Heart left ventricle (tissue), 16 donors: ENCODE data around the gene PPP1R8. TPM values are rescaled to one million over a fixed set of nuclear protein-coding genes. Genes with fewer than 3 reads are reported as not detected.
"Not testable (repeated sequence)": the region's sequence is repeated elsewhere in the genome, so short reads cannot be mapped to it uniquely, and the experiment has no call there.

Experiments
- ATAC-seq, 4 donors: fragments of 200-7000 bp; cut with Tn5 transposase; one replicate each; pipeline ENCODE4 v1.9.1; 2020 to 2022; ENCODE audit warnings: moderate library complexity in 4 of 4, mild to moderate bottlenecking in 3 of 4, moderate number of reproducible peaks in 1 of 4
- DNase-seq, 5 donors: peaks; one replicate each; pipeline ENCODE4 v3.0.0-alpha.2; 2020
- H3K27ac ChIP-seq, 12 donors: fragments of 200-600 bp; sonication (generic) in 4 of 12; one replicate each; pipeline versions ENCODE4 v1.5.0 to v1.8.0; 2016 to 2022; ENCODE audit warnings: mild to moderate bottlenecking in 2 of 12
- H3K27me3 ChIP-seq, 9 donors: fragments of 200-600 bp; sonication (generic) in 2 of 9; one replicate each; pipeline versions ENCODE4 v1.5.1 to v1.8.0; 2016 to 2022; ENCODE audit warnings: mild to moderate bottlenecking in 3 of 9
- H3K36me3 ChIP-seq, 9 donors: fragments of 200-600 bp; sonication (generic) in 2 of 9; one replicate each; pipeline versions ENCODE4 v1.5.0 to v1.8.0; 2018 to 2022; ENCODE audit warnings: mild to moderate bottlenecking in 2 of 9
- H3K4me1 ChIP-seq, 12 donors: fragments of 200-600 bp; sonication (generic) in 4 of 12; one replicate each; pipeline versions ENCODE4 v1.5.0 to v1.8.0; 2016 to 2022; ENCODE audit warnings: mild to moderate bottlenecking in 3 of 12
- H3K4me3 ChIP-seq, 12 donors: fragments of 200-600 bp; sonication (generic) in 4 of 12; one replicate each; pipeline versions ENCODE4 v1.5.0 to v1.8.0; 2017 to 2022; ENCODE audit warnings: mild to moderate bottlenecking in 9 of 12, moderate library complexity in 4 of 12
- H3K9me3 ChIP-seq, 12 donors: fragments of 200-600 bp; sonication (generic) in 4 of 12; one replicate each; pipeline versions ENCODE4 v1.5.0 to v1.8.0; 2016 to 2022; ENCODE audit warnings: mild to moderate bottlenecking in 1 of 12
- POLR2A ChIP-seq, 2 donors: fragments of 450-650 bp; IDR thresholded peaks; one replicate each; pipeline ENCODE4 v1.6.1; 2017; ENCODE audit warnings: antibody characterized with exemption in 2 of 2, mild to moderate bottlenecking in 2 of 2, moderate library complexity in 2 of 2
- WGBS, 4 donors: extraction: QIAGEN DNeasy Blood & Tissue Kit in 2 of 4; methylation state at CpG; one replicate each; pipeline versions ENCODE4 v1.1.5 to v1.1.7; 2013 to 2018; 5-methylcytosine and 5-hydroxymethylcytosine counted together
- intact Hi-C, 10 donors: fragments of 100-400 bp; cut with DNase I; formaldehyde crosslinking; loops; one replicate each; pipeline versions ENCODE4 v1.11.1 to v1.14.2; 2022
- polyA plus RNA-seq, 2 donors: library from polyadenylated mRNA; stranded (reverse); fragments of 200-250 nt; gene quantifications; one replicate each; pipeline ENCODE4 v1.2.3, GENCODE V29; 2013
- total RNA-seq, 9 donors: library from RNA; depleted of rRNA in 2 of 9; stranded (reverse); fragments of >200 nt in 2 of 9; fragmentation: NEBNext Ultra II Directional in 3 of 9; extraction: Animal tissue kit (Norgen Biotek cat#: 25700) in 3 of 9; gene quantifications; one replicate each; pipeline versions ENCODE4 v1.1.0 to v1.2.4, GENCODE V29; 2016 to 2023
- TF ChIP-seq, protein P1 (sequence below), 12 donors: fragments of 200-600 bp; sonication (generic) in 4 of 12; IDR thresholded peaks; one replicate each; pipeline versions ENCODE4 v1.5.0 to v1.8.0; 2018 to 2022; ENCODE audit warnings: antibody characterized with exemption in 12 of 12, mild to moderate bottlenecking in 5 of 12
- donor health status: ischemic (EF 13 %, LVEDD 7.1; RV severe dilation, severe dysfunction).
- donor health status: healthy with polysubstance abuse.
- donor health status: DM: no; HTN: yes; CAD: no.
- donor health status: DM: no; HTN: no; CAD: no.
- donor health status: ischemic (EF 25% LVEDD 6.9; RV normal size, moderate dysfunction).
- donor health status: ischemic (EF 25% LVEDD 5.7; RV mildly dilated, moderate dysfunction).
- donor health status: healthy.
- donor health status: DM: yes; HTN: yes; CAD: no.
- donor health status: ischemic (EF 35%, LVEDD 5.7; RV mildly dilated, moderate dysfunction).
- donor health status: nonischemic (EF 11% LVEDD 7.7; RV severe dilation, severe dysfunction).
- donor health status: DM: yes; HTN: yes; CAD: no.
- donor health status: PGD.
- donor health status: ischemic (EF 29% LVEDD 5.4; RV normal size, mild dysfunction).
- donor health status: nonischemic (EF 23%, LVEDD 6.1; RV moderate dilation, normal function).

The PPP1R8 gene
- total and polyA plus RNA-seq, 11 donors = 13.3 to 32.9 (median 25.1) TPM

DNA sequence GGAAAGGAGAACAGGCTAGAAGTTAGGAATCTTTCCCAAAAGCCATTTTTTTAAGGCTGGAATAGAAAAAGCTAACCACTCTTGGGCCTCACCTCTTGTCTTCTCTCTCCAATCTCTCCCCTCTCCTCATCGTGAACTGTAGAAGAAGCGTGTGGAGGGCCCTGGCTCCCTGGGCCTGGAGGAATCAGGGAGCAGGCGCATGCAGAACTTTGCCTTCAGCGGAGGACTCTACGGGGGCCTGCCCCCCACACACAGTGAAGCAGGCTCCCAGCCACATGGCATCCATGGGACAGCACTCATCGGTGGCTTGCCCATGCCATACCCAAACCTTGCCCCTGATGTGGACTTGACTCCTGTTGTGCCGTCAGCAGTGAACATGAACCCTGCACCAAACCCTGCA lies 19.4 kb downstream of the PPP1R8 start:
- H3K27ac ChIP-seq = no peak overlapping the region
- no peaks in the 10 kb centered on the region for H3K4me1 ChIP-seq
- no peak overlapping the region for H3K4me3 ChIP-seq
- intact Hi-C loops = loop anchor here in 2 of 10 donors (10.0 kb wide), 2 partner anchors 125 to 355 kb away; no protein-coding TSS in a partner anchor
- TF ChIP-seq POLR2A (IDR thresholded peaks at IDR 0.05) = no peak
- TF ChIP-seq, protein P1, sequence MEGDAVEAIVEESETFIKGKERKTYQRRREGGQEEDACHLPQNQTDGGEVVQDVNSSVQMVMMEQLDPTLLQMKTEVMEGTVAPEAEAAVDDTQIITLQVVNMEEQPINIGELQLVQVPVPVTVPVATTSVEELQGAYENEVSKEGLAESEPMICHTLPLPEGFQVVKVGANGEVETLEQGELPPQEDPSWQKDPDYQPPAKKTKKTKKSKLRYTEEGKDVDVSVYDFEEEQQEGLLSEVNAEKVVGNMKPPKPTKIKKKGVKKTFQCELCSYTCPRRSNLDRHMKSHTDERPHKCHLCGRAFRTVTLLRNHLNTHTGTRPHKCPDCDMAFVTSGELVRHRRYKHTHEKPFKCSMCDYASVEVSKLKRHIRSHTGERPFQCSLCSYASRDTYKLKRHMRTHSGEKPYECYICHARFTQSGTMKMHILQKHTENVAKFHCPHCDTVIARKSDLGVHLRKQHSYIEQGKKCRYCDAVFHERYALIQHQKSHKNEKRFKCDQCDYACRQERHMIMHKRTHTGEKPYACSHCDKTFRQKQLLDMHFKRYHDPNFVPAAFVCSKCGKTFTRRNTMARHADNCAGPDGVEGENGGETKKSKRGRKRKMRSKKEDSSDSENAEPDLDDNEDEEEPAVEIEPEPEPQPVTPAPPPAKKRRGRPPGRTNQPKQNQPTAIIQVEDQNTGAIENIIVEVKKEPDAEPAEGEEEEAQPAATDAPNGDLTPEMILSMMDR (IDR thresholded peaks at IDR 0.05) = no peak
- no peaks in the 10 kb centered on the region for H3K27me3 ChIP-seq
- ATAC-seq (no peak), DNase-seq (no peak)
- WGBS, 4 donors = 94 to 98% (median 98%) methylated on average over 7 of the region's 7 CpGs
- H3K9me3 ChIP-seq = no peaks in the 10 kb centered on the region
- peaks cover 5 to 70% (median 68%) of the 10 kb centered on the region in 9 donors for H3K36me3 ChIP-seq

DNA sequence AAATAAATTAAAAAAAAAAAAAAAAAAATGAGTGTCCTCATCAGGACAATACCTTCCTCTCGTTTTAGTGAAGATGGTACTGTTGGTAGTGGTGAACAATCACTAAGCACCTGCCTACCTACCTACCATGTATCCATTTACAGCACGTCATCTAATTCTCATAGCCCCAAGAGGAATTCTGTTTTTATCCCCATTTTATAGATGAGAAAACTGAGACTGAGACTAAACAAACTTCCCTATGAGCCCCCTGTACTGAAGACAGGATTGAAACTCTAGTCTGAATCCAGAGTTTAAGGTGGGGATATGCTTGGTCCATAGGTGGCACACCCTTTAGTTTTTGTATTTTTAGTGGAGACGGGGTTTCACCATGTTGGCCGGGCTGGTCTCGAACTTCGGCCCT lies 24.5 kb downstream of the PPP1R8 start:
- 89 to 92% (median 91%) methylated on average over 6 of the region's 6 CpGs for WGBS, 4 donors
- no peak overlapping the region for H3K4me3 ChIP-seq
- H3K9me3 ChIP-seq = no peaks in the 10 kb centered on the region
- no peak overlapping the region for H3K27ac ChIP-seq
- peaks cover 0 to 16% (median 3%) of the 10 kb centered on the region in 12 donors for H3K4me1 ChIP-seq
- intact Hi-C loops = loop anchor here in 6 of 10 donors (5.0 to 10.0 kb wide), 4 partner anchors 120 to 352 kb away; no protein-coding TSS in a partner anchor
- TF ChIP-seq, protein P1 (IDR thresholded peaks at IDR 0.05) = no peak
- no peaks in the 10 kb centered on the region for H3K27me3 ChIP-seq
- no peak for DNase-seq
- H3K36me3 ChIP-seq = peaks cover 0 to 18% (median 17%) of the 10 kb centered on the region in 9 donors
- ATAC-seq = no peak

DNA sequence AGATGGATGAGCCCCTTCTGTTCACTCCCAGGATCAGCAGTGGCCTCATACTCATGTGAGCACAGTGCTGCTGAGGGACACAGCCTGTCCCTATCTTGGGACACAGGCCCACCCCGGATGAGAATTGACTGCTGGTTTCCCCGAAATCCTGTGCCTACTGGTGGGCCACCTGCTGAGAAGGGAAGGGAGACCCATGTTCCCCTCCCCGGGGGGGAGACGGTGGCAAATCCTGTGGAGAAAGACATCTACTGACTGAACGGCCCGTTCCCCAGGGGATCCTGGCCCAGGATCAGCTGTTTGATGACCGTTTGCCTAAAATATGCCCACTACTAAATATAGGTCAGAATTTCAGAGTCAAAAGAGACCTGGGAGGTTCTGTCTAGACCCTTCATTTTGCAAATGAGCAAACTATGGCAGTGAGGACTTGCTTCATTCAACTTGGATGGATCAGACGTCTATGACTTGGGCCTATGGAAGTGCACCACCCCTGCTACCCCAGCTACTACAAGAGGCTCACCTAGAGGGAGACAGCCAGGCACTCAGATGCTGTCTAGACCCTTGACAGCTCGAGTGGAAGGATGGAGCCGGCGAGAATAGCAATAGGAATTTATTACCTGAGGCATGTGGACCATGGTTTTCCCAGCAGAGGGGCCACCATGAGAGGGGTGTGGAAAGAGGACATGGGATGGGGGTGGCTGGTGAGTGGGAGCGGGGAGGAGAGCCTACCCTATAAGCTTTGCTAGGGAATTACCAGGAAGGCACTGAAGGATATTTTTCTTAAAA lies 26.2 kb downstream of the PPP1R8 start:
- Histone ChIP-seq H3K4me1 (peaks cover 0 to 20% (median 3%) of the 10 kb centered on the region in 12 donors), H3K36me3 (peaks cover 0 to 2% (median under 1%) of the 10 kb centered on the region in 9 donors), H3K4me3 (no peak overlapping the region), H3K27me3 (no peaks in the 10 kb centered on the region), H3K27ac (no peak overlapping the region), H3K9me3 (no peaks in the 10 kb centered on the region)
- no peak for TF ChIP-seq POLR2A (IDR thresholded peaks at IDR 0.05)
- TF ChIP-seq, protein P1 (IDR thresholded peaks at IDR 0.05) = no peak
- 70 to 74% (median 71%) methylated on average over 10 to 12 of the region's 12 CpGs for WGBS, 4 donors
- intact Hi-C loops = loop anchor here in 6 of 10 donors (5.0 to 10.0 kb wide), 4 partner anchors 118 to 351 kb away; no protein-coding TSS in a partner anchor
- no peak for DNase-seq
- ATAC-seq = no peak

DNA sequence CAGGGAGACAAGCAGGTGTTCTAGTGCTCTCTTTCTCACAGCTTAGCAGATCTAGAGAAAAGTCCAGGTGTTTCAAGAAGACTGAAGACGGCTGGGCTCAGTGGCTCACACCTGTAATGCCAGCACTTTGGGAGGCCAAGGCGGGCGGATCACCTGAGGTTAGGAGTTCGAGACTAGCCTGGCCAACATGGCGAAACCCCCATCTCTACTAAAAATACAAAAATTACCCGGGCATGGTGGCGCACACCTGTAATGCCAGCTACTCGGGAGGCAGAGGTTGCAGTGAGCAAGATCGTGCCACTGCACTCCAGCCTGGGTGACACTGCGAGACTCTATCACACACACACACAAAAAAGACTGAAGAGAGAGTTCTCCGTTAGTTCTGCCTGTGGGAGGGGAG lies 27.0 kb downstream of the PPP1R8 start:
- not testable (repeated sequence) for ATAC-seq, H3K27ac ChIP-seq
- intact Hi-C loops = loop anchor here in 6 of 10 donors (5.0 to 10.0 kb wide), 4 partner anchors 117 to 350 kb away; no protein-coding TSS in a partner anchor

More for the DNA sequence above, 27.0 kb downstream of the PPP1R8 start:
- 80 to 88% (median 82%) methylated on average over 11 of the region's 11 CpGs for WGBS, 4 donors
- peaks cover 0 to 28% (median 3%) of the 10 kb centered on the region in 12 donors for H3K4me1 ChIP-seq
- not testable (repeated sequence) for H3K36me3 ChIP-seq, H3K9me3 ChIP-seq, H3K4me3 ChIP-seq, DNase-seq, H3K27me3 ChIP-seq
